Common myeloid progenitor, CD34-positive (primary cell): ENCODE results near the gene UVSSA.
A peak's percentile ranks its signal among the peaks of the same experiment; 100 is the strongest.

ENCODE experiments used
- CTCF ChIA-PET: fragments of 350-600 bp; sonication (Branson Sonifier 250); formaldehyde crosslinking; loops from one replicate; lab custom pipeline; 2021; ENCODE audit warnings: antibody characterized with exemption; lab: Charles Lee
- POLR2A ChIA-PET: fragments of 350-600 bp; sonication (Branson Sonifier 250); formaldehyde crosslinking; loops from one replicate; lab custom pipeline; 2021; ENCODE audit warnings: antibody characterized with exemption; lab: Charles Lee
- DNase-seq, 3 donors: peaks; one replicate each; pipeline versions ENCODE4 v3.0.0 to v3.0.0-alpha.2; 2013
- H3K27ac ChIP-seq, 2 experiments: 1 replicate in 1 of 2; 2 replicates in 1 of 2; pipeline ENCODE4 v1.7.0; 2013; ENCODE audit warnings: inconsistent platforms in 2 of 2, low read length in 2 of 2, mild to moderate bottlenecking in 2 of 2, low read depth in 1 of 2, moderate library complexity in 1 of 2; ENCODE audit not compliant: severe bottlenecking in 2 of 2, insufficient read depth in 1 of 2, poor library complexity in 1 of 2
- H3K27me3 ChIP-seq, 5 experiments: replicated peaks in 2 of 5; 1 replicate in 3 of 5; 2 replicates in 2 of 5; pipeline versions ENCODE4 v1.6.1 to v1.7.0; 2013; ENCODE audit warnings: low read length in 4 of 5, mild to moderate bottlenecking in 2 of 5, moderate library complexity in 2 of 5, inconsistent platforms in 1 of 5; ENCODE audit not compliant: insufficient read depth in 5 of 5, control insufficient read depth in 4 of 5
- H3K36me3 ChIP-seq, 4 experiments: 1 replicate in 2 of 4; 2 replicates in 2 of 4; pipeline versions ENCODE4 v1.6.1 to v1.7.0; 2013; ENCODE audit warnings: low read length in 3 of 4, control low read depth in 1 of 4, mild to moderate bottlenecking in 1 of 4; ENCODE audit not compliant: control insufficient read depth in 4 of 4, insufficient read depth in 4 of 4
- H3K4me1 ChIP-seq, 4 experiments: 1 replicate in 3 of 4; 2 replicates in 1 of 4; pipeline versions ENCODE4 v1.6.1 to v1.7.1; 2013; ENCODE audit warnings: low read length in 3 of 4, mild to moderate bottlenecking in 3 of 4, control low read depth in 1 of 4, inconsistent platforms in 1 of 4, moderate library complexity in 1 of 4; ENCODE audit not compliant: control insufficient read depth in 4 of 4, insufficient read depth in 4 of 4; ENCODE audit errors: control extremely low read depth in 1 of 4
- H3K4me3 ChIP-seq, 7 experiments: 1 replicate in 4 of 7; 2 replicates in 3 of 7; pipeline versions ENCODE4 v1.5.1 to v1.7.0; 2013; ENCODE audit warnings: mild to moderate bottlenecking in 7 of 7, low read length in 6 of 7, moderate library complexity in 6 of 7, inconsistent platforms in 2 of 7, low read depth in 2 of 7, control low read depth in 1 of 7; ENCODE audit not compliant: insufficient read depth in 4 of 7, control insufficient read depth in 1 of 7; ENCODE audit errors: extremely low read depth in 1 of 7
- H3K9me3 ChIP-seq, 5 experiments: 1 replicate in 4 of 5; 2 replicates in 1 of 5; pipeline versions ENCODE4 v1.6.1 to v1.7.1; 2013; ENCODE audit warnings: low read length in 4 of 5, mild to moderate bottlenecking in 2 of 5, inconsistent platforms in 1 of 5, low read depth in 1 of 5, moderate library complexity in 1 of 5; ENCODE audit not compliant: control insufficient read depth in 4 of 5, insufficient read depth in 2 of 5; ENCODE audit errors: control extremely low read depth in 1 of 5
- WGBS: methylation state at CpG from one replicate; pipeline ENCODE4 v1.1.5; 2013; ENCODE audit not compliant: insufficient coverage; 5-methylcytosine and 5-hydroxymethylcytosine counted together

The UVSSA gene

GRCh38 chr4:1352567-1352900 is 5.5 kb downstream of the UVSSA start:
- CTCF ChIA-PET, result interaction anchor here (0.7 to 1.5 kb wide), 8 partner anchors 24 to 306 kb away, joined by 3 to 5 read pairs (median 3); no protein-coding TSS in a partner anchor
- POLR2A ChIA-PET, result no interaction called here
- WGBS, result 98% methylated on average over 12 of the region's 12 CpGs

GRCh38 chr4:1353186-1354055 is 6.4 kb downstream of the UVSSA start:
- no peak for DNase-seq
- Histone ChIP-seq H3K9me3 (no peaks in the 10 kb centered on the region), H3K27ac (no peak overlapping the region), H3K27me3 (no peaks in the 10 kb centered on the region), H3K4me3 (no peak overlapping the region), H3K36me3 (peaks cover 0 to 36% (median 6%) of the 10 kb centered on the region in 4 experiments), H3K4me1 (peaks cover 2 to 7% (median 5%) of the 10 kb centered on the region in 4 experiments)
- ChIA-PET POLR2A (no interaction called here), CTCF (interaction anchor here (0.7 to 4.5 kb wide), 10 partner anchors 23 to 305 kb away, joined by 3 to 19 read pairs (median 4); no protein-coding TSS in a partner anchor)
- WGBS, result 96% methylated on average over 28 of the region's 30 CpGs

More at GRCh38 chr4:1352567-1352900, 5.5 kb downstream of the UVSSA start:
- Histone ChIP-seq H3K4me3 (no peak overlapping the region), H3K36me3 (peaks cover 0 to 36% (median 5%) of the 10 kb centered on the region in 4 experiments), H3K27ac (no peak overlapping the region), H3K9me3 (no peaks in the 10 kb centered on the region), H3K27me3 (no peaks in the 10 kb centered on the region), H3K4me1 (peaks cover 6 to 15% (median 14%) of the 10 kb centered on the region in 4 experiments)
- DNase-seq, result no peak

- WGBS, result 96% methylated on average over 32 of the region's 36 CpGs
- CTCF ChIA-PET, result interaction anchor here (0.8 to 4.5 kb wide), 9 partner anchors 12 to 276 kb away, joined by 3 to 19 read pairs (median 3); no protein-coding TSS in a partner anchor
- DNase-seq, result no peak
- Histone ChIP-seq H3K4me3 (no peak overlapping the region), H3K4me1 (peaks cover 0 to 3% (median 3%) of the 10 kb centered on the region in 4 experiments), H3K27me3 (no peaks in the 10 kb centered on the region), H3K27ac (no peak overlapping the region), H3K36me3 (peaks cover 0 to 36% (median 6%) of the 10 kb centered on the region in 4 experiments), H3K9me3 (no peaks in the 10 kb centered on the region)
- POLR2A ChIA-PET, result interaction anchor here (0.8 kb wide), 1 partner anchor 8 kb away, joined by 3 read pairs; no protein-coding TSS in a partner anchor
Observed at GRCh38 chr4:1354136-1354982, 7.4 kb downstream of the UVSSA start.

- peaks cover 0 to 31% (median 4%) of the 10 kb centered on the region in 4 experiments for H3K36me3 ChIP-seq
- no peak for DNase-seq
- no peak overlapping the region for H3K27ac ChIP-seq
- H3K4me3 ChIP-seq, result no peak overlapping the region
- CTCF ChIA-PET, result interaction anchor here (0.8 to 4.5 kb wide), 9 partner anchors 11 to 275 kb away, joined by 3 to 19 read pairs (median 3); no protein-coding TSS in a partner anchor
- WGBS, result over 99% methylated on average over 18 of the region's 18 CpGs
- H3K9me3 ChIP-seq, result no peaks in the 10 kb centered on the region
- peaks cover 0 to 3% (median 3%) of the 10 kb centered on the region in 4 experiments for H3K4me1 ChIP-seq
- H3K27me3 ChIP-seq, result no peaks in the 10 kb centered on the region
- POLR2A ChIA-PET, result interaction anchor here (0.8 kb wide), 1 partner anchor 9 kb away, joined by 3 read pairs; no protein-coding TSS in a partner anchor
Observed at GRCh38 chr4:1354983-1355275, 7.9 kb downstream of the UVSSA start.

- ChIA-PET POLR2A (no interaction called here), CTCF (interaction anchor here (0.7 to 4.5 kb wide), 15 partner anchors 11 to 287 kb away, joined by 3 to 19 read pairs (median 4); no protein-coding TSS in a partner anchor)
- Histone ChIP-seq H3K27me3 (no peaks in the 10 kb centered on the region), H3K9me3 (no peaks in the 10 kb centered on the region), H3K4me3 (no peak overlapping the region), H3K4me1 (peaks cover 0 to 3% (median 3%) of the 10 kb centered on the region in 4 experiments), H3K36me3 (peaks cover 0 to 27% (median 4%) of the 10 kb centered on the region in 4 experiments), H3K27ac (no peak overlapping the region)
- WGBS, result 95% methylated on average over 10 of the region's 14 CpGs
- DNase-seq, result no peak
Observed at GRCh38 chr4:1355378-1355777, 8.4 kb downstream of the UVSSA start.

GRCh38 chr4:1356181-1356998 is 9.4 kb downstream of the UVSSA start:
- Histone ChIP-seq H3K27ac (no peak overlapping the region), H3K27me3 (no peaks in the 10 kb centered on the region), H3K36me3 (peaks cover 0 to 29% (median 4%) of the 10 kb centered on the region in 4 experiments), H3K4me1 (peaks cover 0 to 3% (median 3%) of the 10 kb centered on the region in 4 experiments), H3K9me3 (no peaks in the 10 kb centered on the region), H3K4me3 (no peak overlapping the region)
- 68% methylated on average over 27 of the region's 28 CpGs for WGBS
- POLR2A ChIA-PET, result interaction anchor here (1.1 kb wide), 1 partner anchor 157 kb away, joined by 3 read pairs; no protein-coding TSS in a partner anchor
- peak; percentile 50 to 68 (median 55) for DNase-seq
- CTCF ChIA-PET, result interaction anchor here (0.7 to 4.5 kb wide), 17 partner anchors 10 to 336 kb away, joined by 3 to 19 read pairs (median 3); partner anchors contain the start of gene UVSSA
